CD4-positive, CD25-positive, alpha-beta regulatory T cell (primary cell): ENCODE measurements around the gene MAPK8. TPM values are rescaled to one million over a fixed set of nuclear protein-coding genes. Genes with fewer than 3 reads are reported as not detected.
"Not testable (repeated sequence)": the region's sequence is repeated elsewhere in the genome, so short reads cannot be mapped to it uniquely, and the experiment has no call there.

Source experiments
- ATAC-seq, 2 donors: fragments of 150-1000 bp; cut with Tn5 transposase; one replicate each; pipeline ENCODE4 v1.10.0; 2021; ENCODE audit warnings: low read depth in 2 of 2, moderate number of reproducible peaks in 2 of 2, moderate library complexity in 1 of 2
- DNase-seq, 3 donors: peaks; one replicate each; pipeline versions ENCODE4 v3.0.0 to v3.0.0-alpha.2; 2012 to 2022; ENCODE audit warnings: mixed read lengths in 1 of 3
- H3K27ac ChIP-seq: one replicate; pipeline ENCODE4 v1.7.0; 2013; ENCODE audit warnings: mild to moderate bottlenecking, low read length; ENCODE audit not compliant: insufficient read depth, poor library complexity, severe bottlenecking
- H3K27me3 ChIP-seq: one replicate; pipeline ENCODE4 v1.7.0; 2013; ENCODE audit warnings: low read length; ENCODE audit not compliant: control insufficient read depth, insufficient read depth
- H3K36me3 ChIP-seq: one replicate; pipeline ENCODE4 v1.7.0; 2013; ENCODE audit warnings: mild to moderate bottlenecking, low read length, moderate library complexity; ENCODE audit not compliant: control insufficient read depth, insufficient read depth
- H3K4me1 ChIP-seq: 2 replicates; pipeline ENCODE4 v1.7.0; 2013; ENCODE audit warnings: mild to moderate bottlenecking, low read length; ENCODE audit not compliant: insufficient read depth, control insufficient read depth, poor library complexity, severe bottlenecking
- H3K4me3 ChIP-seq: one replicate; pipeline ENCODE4 v1.7.0; 2013; ENCODE audit warnings: low read depth, mild to moderate bottlenecking, low read length, moderate library complexity
- H3K9me3 ChIP-seq, 2 experiments: 1 replicate in 1 of 2; 2 replicates in 1 of 2; pipeline ENCODE4 v1.7.0; 2013; ENCODE audit warnings: low read length in 2 of 2, mild to moderate bottlenecking in 1 of 2, moderate library complexity in 1 of 2; ENCODE audit not compliant: control insufficient read depth in 2 of 2
- H3K27ac Mint-ChIP-seq, 3 donors: one replicate each; pipeline ENCODE4 v1.8.0; 2020 to 2022; ENCODE audit warnings: mild to moderate bottlenecking in 3 of 3, mixed read lengths in 3 of 3, moderate library complexity in 2 of 3
- H3K27me3 Mint-ChIP-seq: one replicate; pipeline ENCODE4 v1.8.0; 2022; ENCODE audit warnings: mild to moderate bottlenecking, mixed read lengths
- H3K36me3 Mint-ChIP-seq: one replicate; pipeline ENCODE4 v1.8.0; 2020; ENCODE audit warnings: mixed read lengths
- H3K4me1 Mint-ChIP-seq, 4 donors: one replicate each; pipeline ENCODE4 v1.8.0; 2020 to 2022; ENCODE audit warnings: mixed read lengths in 4 of 4, mild to moderate bottlenecking in 1 of 4
- H3K4me3 Mint-ChIP-seq, 4 donors: one replicate each; pipeline ENCODE4 v1.8.0; 2020 to 2022; ENCODE audit warnings: mild to moderate bottlenecking in 4 of 4, mixed read lengths in 4 of 4, moderate library complexity in 3 of 4
- H3K9me3 Mint-ChIP-seq, 7 donors: one replicate each; pipeline ENCODE4 v1.8.0; 2020 to 2022; ENCODE audit warnings: mixed read lengths in 7 of 7, mild to moderate bottlenecking in 3 of 7, moderate library complexity in 2 of 7
- polyA plus RNA-seq, 4 donors: library from polyadenylated mRNA; unstranded; fragments of 300-500 nt; fragmentation: Illumina TruSeq; gene quantifications; one replicate each; pipeline ENCODE4 v1.2.3, GENCODE V29; 2021
- total RNA-seq: library from RNA; stranded (reverse); gene quantifications from one replicate; pipeline ENCODE4 v1.2.3, GENCODE V29; 2022

MAPK8 gene
- total and polyA plus RNA-seq, 5 donors from 2014 or later, result 19.8 to 34.5 (median 22.9) TPM

GRCh38 chr10:48274636-48275035 is 31.8 kb upstream of the MAPK8 start, which contains the start of gene FRMPD2:
Gene FRMPD2 (minus strand): TSS chr10:48274696. CDS start chr10:48274567, 129 bp downstream.
- Histone ChIP-seq H3K36me3 (no peaks in the 10 kb centered on the region), H3K9me3 (no peaks in the 10 kb centered on the region), H3K4me1 (no peaks in the 10 kb centered on the region), H3K4me3 (no peak within 1 kb of the TSS), H3K27ac (no peak within 1 kb of the TSS), H3K27me3 (no peaks in the 10 kb centered on the region)
- ATAC-seq (no peak), DNase-seq (no peak)
- no peaks in the 10 kb centered on the region for H3K4me1 Mint-ChIP-seq
- peaks cover 0 to 1% (median 0%) of the 10 kb centered on the region in 7 donors for H3K9me3 Mint-ChIP-seq
- no peak within 1 kb of the TSS for H3K27ac Mint-ChIP-seq
- H3K27me3 Mint-ChIP-seq, result peaks cover 20% of the 10 kb centered on the region
- no peaks in the 10 kb centered on the region for H3K36me3 Mint-ChIP-seq
- no peak within 1 kb of the TSS for H3K4me3 Mint-ChIP-seq

DNA sequence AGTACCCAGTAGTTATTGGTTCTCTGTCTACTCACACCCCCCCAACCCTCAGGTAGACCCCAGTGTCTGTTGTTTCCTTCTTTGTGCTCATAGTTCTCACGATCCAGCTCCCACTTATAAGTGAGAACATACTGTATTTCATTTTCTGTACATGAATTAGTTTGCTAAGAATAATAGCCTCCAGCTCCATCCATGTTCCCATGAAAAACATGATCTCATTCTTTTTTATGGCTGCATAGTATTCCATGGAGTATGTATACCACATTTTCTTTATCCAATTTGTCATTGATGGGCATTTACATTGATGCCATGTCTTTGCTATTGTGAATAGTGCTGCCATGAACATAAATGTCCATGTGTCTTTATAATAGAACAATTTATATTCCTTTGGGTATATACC is 29.4 kb upstream of the MAPK8 start:
- ATAC-seq, result no peak
- Histone ChIP-seq H3K27ac (no peak overlapping the region), H3K4me3 (no peak overlapping the region), H3K4me1 (no peaks in the 10 kb centered on the region), H3K9me3 (no peaks in the 10 kb centered on the region), H3K36me3 (no peaks in the 10 kb centered on the region), H3K27me3 (no peaks in the 10 kb centered on the region)
- peaks cover 15% of the 10 kb centered on the region for H3K27me3 Mint-ChIP-seq
- no peak overlapping the region for H3K27ac Mint-ChIP-seq
- no peak overlapping the region for H3K4me3 Mint-ChIP-seq
- no peaks in the 10 kb centered on the region for H3K4me1 Mint-ChIP-seq
- peaks cover 0 to 8% (median 0%) of the 10 kb centered on the region in 7 donors for H3K9me3 Mint-ChIP-seq
- DNase-seq, result no peak
- H3K36me3 Mint-ChIP-seq, result no peaks in the 10 kb centered on the region

GRCh38 chr10:48279081-48279751 is 27.3 kb upstream of the MAPK8 start:
- no peaks in the 10 kb centered on the region for H3K36me3 ChIP-seq
- H3K4me1 ChIP-seq, result no peaks in the 10 kb centered on the region
- H3K9me3 Mint-ChIP-seq, result peaks cover 0 to 14% (median 0%) of the 10 kb centered on the region in 7 donors
- peaks cover 13% of the 10 kb centered on the region for H3K27me3 Mint-ChIP-seq
- peaks cover 0 to 2% (median 0%) of the 10 kb centered on the region in 4 donors for H3K4me1 Mint-ChIP-seq
- no peaks in the 10 kb centered on the region for H3K27me3 ChIP-seq
- H3K27ac Mint-ChIP-seq, result no peak overlapping the region
- H3K27ac ChIP-seq, result no peak overlapping the region
- no peak for DNase-seq
- no peaks in the 10 kb centered on the region for H3K36me3 Mint-ChIP-seq
- peaks cover 0 to 4% of the 10 kb centered on the region in 2 experiments for H3K9me3 ChIP-seq
- H3K4me3 Mint-ChIP-seq, result no peak overlapping the region
- ATAC-seq, result no peak
- H3K4me3 ChIP-seq, result no peak overlapping the region

- H3K4me3 ChIP-seq, H3K36me3 Mint-ChIP-seq, DNase-seq, ATAC-seq, H3K4me3 Mint-ChIP-seq, H3K4me1 ChIP-seq, H3K27ac ChIP-seq, H3K27me3 ChIP-seq, H3K27ac Mint-ChIP-seq, H3K4me1 Mint-ChIP-seq, H3K36me3 ChIP-seq, H3K9me3 ChIP-seq: not testable (repeated sequence)
- H3K9me3 Mint-ChIP-seq, result peaks cover 0 to 14% (median 2%) of the 10 kb centered on the region in 7 donors
- peaks cover 13% of the 10 kb centered on the region for H3K27me3 Mint-ChIP-seq
Observed at GRCh38 chr10:48281697-48282096, 24.8 kb upstream of the MAPK8 start.

DNA sequence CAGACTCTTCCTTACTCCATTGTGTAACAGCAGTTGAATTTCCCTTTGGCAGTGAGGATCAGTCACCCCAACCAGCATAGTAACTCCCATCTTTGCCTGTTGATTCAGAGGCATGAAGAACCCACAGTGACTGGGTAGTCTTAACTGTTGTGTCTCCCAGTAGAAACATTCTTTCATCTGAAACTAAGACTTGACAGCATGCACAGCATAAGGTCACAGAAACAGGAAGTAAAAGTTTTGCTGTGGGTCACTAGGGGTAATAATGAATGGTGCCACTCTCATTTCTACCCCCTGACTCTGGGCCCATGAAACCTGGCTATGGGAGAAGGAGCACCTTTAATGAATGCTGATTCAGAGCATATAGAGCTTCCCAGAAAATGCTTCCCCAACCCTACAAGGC is 23.6 kb upstream of the MAPK8 start:
- no peak overlapping the region for H3K4me3 Mint-ChIP-seq
- no peaks in the 10 kb centered on the region for H3K36me3 ChIP-seq
- peaks cover 0 to 14% (median 2%) of the 10 kb centered on the region in 7 donors for H3K9me3 Mint-ChIP-seq
- no peak overlapping the region for H3K4me3 ChIP-seq
- H3K4me1 Mint-ChIP-seq, result peaks cover 0 to 7% (median 0%) of the 10 kb centered on the region in 4 donors
- ATAC-seq (no peak), DNase-seq (no peak)
- peaks cover 3% of the 10 kb centered on the region for H3K27me3 ChIP-seq
- H3K4me1 ChIP-seq, result no peaks in the 10 kb centered on the region
- no peak overlapping the region for H3K27ac Mint-ChIP-seq
- peaks cover 13% of the 10 kb centered on the region for H3K27me3 Mint-ChIP-seq
- H3K36me3 Mint-ChIP-seq, result peaks cover 6% of the 10 kb centered on the region
- H3K9me3 ChIP-seq, result peaks cover 0 to 6% of the 10 kb centered on the region in 2 experiments
- H3K27ac ChIP-seq, result no peak overlapping the region

- Histone ChIP-seq H3K27me3 (peaks cover 3% of the 10 kb centered on the region), H3K27ac (no peak overlapping the region), H3K4me3 (no peak overlapping the region), H3K9me3 (peaks cover 0 to 6% of the 10 kb centered on the region in 2 experiments), H3K4me1 (no peaks in the 10 kb centered on the region), H3K36me3 (no peaks in the 10 kb centered on the region)
- no peak for ATAC-seq
- Mint-ChIP-seq H3K27me3 (peaks cover 13% of the 10 kb centered on the region), H3K9me3 (peaks cover 0 to 14% (median 2%) of the 10 kb centered on the region in 7 donors), H3K36me3 (peaks cover 6% of the 10 kb centered on the region), H3K4me3 (no peak overlapping the region), H3K27ac (no peak overlapping the region), H3K4me1 (peaks cover 0 to 11% (median 0%) of the 10 kb centered on the region in 4 donors)
- no peak for DNase-seq
Observed at GRCh38 chr10:48284002-48284546, 22.4 kb upstream of the MAPK8 start.

DNA sequence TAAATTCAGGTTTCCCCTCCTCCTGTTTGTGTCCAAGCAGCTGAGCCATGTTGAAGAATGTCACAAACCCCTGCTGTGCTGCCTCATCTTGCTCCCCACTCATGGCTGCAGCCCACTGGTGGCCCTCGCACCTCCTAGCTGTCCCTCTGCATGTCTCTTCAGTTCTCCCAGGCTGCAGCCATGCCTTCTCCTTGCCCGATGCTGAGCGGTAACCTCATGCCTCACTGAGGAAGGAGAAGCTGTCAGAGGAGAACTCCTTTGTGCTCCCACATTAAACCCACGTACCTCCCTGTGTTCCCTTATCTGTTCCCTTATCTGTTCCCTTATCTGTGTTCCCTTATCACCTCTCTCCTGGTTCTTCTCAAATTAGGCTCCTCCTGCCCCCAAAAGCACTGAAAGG is 21.7 kb upstream of the MAPK8 start:
- Mint-ChIP-seq H3K9me3 (peaks cover 0 to 14% (median 2%) of the 10 kb centered on the region in 7 donors), H3K4me1 (peaks cover 0 to 15% (median 2%) of the 10 kb centered on the region in 4 donors), H3K27me3 (peaks cover 13% of the 10 kb centered on the region), H3K36me3 (peaks cover 6% of the 10 kb centered on the region), H3K4me3 (no peak overlapping the region), H3K27ac (no peak overlapping the region)
- H3K27ac ChIP-seq, result no peak overlapping the region
- DNase-seq (no peak), ATAC-seq (no peak)
- H3K4me1 ChIP-seq, result no peaks in the 10 kb centered on the region
- H3K27me3 ChIP-seq, result peaks cover 3% of the 10 kb centered on the region
- peaks cover 0 to 6% of the 10 kb centered on the region in 2 experiments for H3K9me3 ChIP-seq
- H3K4me3 ChIP-seq, result no peak overlapping the region
- H3K36me3 ChIP-seq, result no peaks in the 10 kb centered on the region

DNA sequence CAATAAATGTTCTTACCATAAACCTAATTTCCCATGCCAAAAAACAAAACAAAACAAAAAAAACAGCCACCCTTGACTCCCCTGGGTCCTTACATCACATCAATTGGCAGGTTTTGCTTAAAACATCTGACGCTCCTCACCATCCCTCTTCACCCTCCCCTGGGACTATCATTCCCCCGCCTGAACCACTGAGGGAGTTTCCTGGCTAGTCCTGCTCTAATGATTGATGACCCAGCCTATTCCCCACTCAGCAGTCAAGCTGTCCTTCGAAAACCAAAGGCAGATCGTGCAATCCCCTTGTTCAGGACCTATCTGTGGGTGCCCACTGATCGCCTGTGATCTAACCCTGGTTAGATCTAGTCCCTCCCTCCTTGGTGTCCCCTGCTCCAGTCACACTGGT is 20.8 kb upstream of the MAPK8 start:
- no peak for DNase-seq
- no peak overlapping the region for H3K4me3 ChIP-seq
- no peak for ATAC-seq
- peaks cover 13% of the 10 kb centered on the region for H3K27me3 Mint-ChIP-seq
- H3K9me3 Mint-ChIP-seq, result peaks cover 0 to 14% (median 2%) of the 10 kb centered on the region in 7 donors
- no peaks in the 10 kb centered on the region for H3K36me3 ChIP-seq
- H3K36me3 Mint-ChIP-seq, result peaks cover 6% of the 10 kb centered on the region
- no peak overlapping the region for H3K27ac ChIP-seq
- H3K9me3 ChIP-seq, result peaks cover 0 to 6% of the 10 kb centered on the region in 2 experiments
- no peak overlapping the region for H3K27ac Mint-ChIP-seq
- peaks cover 0 to 17% (median 3%) of the 10 kb centered on the region in 4 donors for H3K4me1 Mint-ChIP-seq
- H3K27me3 ChIP-seq, result peaks cover 3% of the 10 kb centered on the region
- H3K4me1 ChIP-seq, result no peaks in the 10 kb centered on the region
- H3K4me3 Mint-ChIP-seq, result no peak overlapping the region
